ENCODE measurements around the gene CLCN5. TPM values are rescaled to one million over a fixed set of nuclear protein-coding genes. Genes with fewer than 3 reads are reported as not detected.

The CLCN5 gene
- total RNA-seq: 2.6 TPM
- polyA plus RNA-seq: 1.6 TPM
- long read RNA-seq, donor 1: 0 reads
- long read RNA-seq, donor 2, partial matches to known transcripts: 0 of 3 reads
- long read RNA-seq, donor 2, other reads (novel, unspliced or antisense): 0 of 3 reads
- long read RNA-seq, donor 3: 0 reads
- long read RNA-seq, donor 4: 0 reads
- long read RNA-seq, donor 5, partial matches to known transcripts: 0 of 2 reads
- long read RNA-seq, donor 5, other reads (novel, unspliced or antisense): 0 of 2 reads
- long read RNA-seq, donor 6: 0 reads
- long read RNA-seq, donor 7, partial matches to known transcripts: 0 of 1 reads
- long read RNA-seq, donor 7, other reads (novel, unspliced or antisense): 0 of 1 reads
- long read RNA-seq, donor 8: 0 reads
- long read RNA-seq, donor 9: 0 reads
- long read RNA-seq, donor 10: 0 reads

- Histone ChIP-seq H3K27ac (ENCODE audit: low read depth in 1 of 2, low read length in 1 of 2) (peak within 1 kb of the TSS in 1 of 2 donors; percentile 21), H3K4me3 (ENCODE audit: low read length in 2 of 2) (peak within 1 kb of the TSS; percentile 59 to 64), H3K27me3 (ENCODE audit: control insufficient read depth in 2 of 2, insufficient read depth in 1 of 2, low read length in 1 of 2) (peaks cover 0 to 7% of the 10 kb centered on the region in 2 donors), H3K9me3 (ENCODE audit: control insufficient read depth in 2 of 2, insufficient read depth in 1 of 2, low read length in 1 of 2) (no peaks in the 10 kb centered on the region), H3K36me3 (ENCODE audit: control insufficient read depth in 2 of 2, insufficient read depth in 2 of 2, low read length in 1 of 2) (no peaks in the 10 kb centered on the region), H3K4me1 (ENCODE audit: control insufficient read depth in 2 of 2, insufficient read depth in 2 of 2, low read length in 2 of 2) (no peaks in the 10 kb centered on the region)
- peak; percentile 78 to 95 (median 86) for DNase-seq (ENCODE audit: low read depth in 6 of 9, low spot score in 9 of 9)
- under 1% methylated on average over 83 of the region's 83 CpGs for WGBS
Observed at GRCh38 chrX:49922291-49923241, at the start of gene CLCN5. Gene CLCN5, plus strand, starts transcription at chrX:49922596. Its CDS starts 2,703 bp downstream, at chrX:49925299.

GRCh38 chrX:49876750-49877149 is 45.6 kb upstream of the CLCN5 start:
- Histone ChIP-seq H3K9me3 (ENCODE audit: control insufficient read depth in 2 of 2, insufficient read depth in 1 of 2, low read length in 1 of 2) (no peaks in the 10 kb centered on the region), H3K27ac (ENCODE audit: low read depth in 1 of 2, low read length in 1 of 2) (no peak overlapping the region), H3K4me1 (ENCODE audit: control insufficient read depth in 2 of 2, insufficient read depth in 2 of 2, low read length in 2 of 2) (peaks cover 4 to 8% of the 10 kb centered on the region in 2 donors), H3K4me3 (ENCODE audit: low read length in 2 of 2) (no peak overlapping the region), H3K27me3 (ENCODE audit: control insufficient read depth in 2 of 2, insufficient read depth in 1 of 2, low read length in 1 of 2) (no peaks in the 10 kb centered on the region), H3K36me3 (ENCODE audit: control insufficient read depth in 2 of 2, insufficient read depth in 2 of 2, low read length in 1 of 2) (no peaks in the 10 kb centered on the region)
- DNase-seq (ENCODE audit: low read depth in 6 of 9, low spot score in 9 of 9): peak in 6 of 9 donors; percentile 11 to 59 (median 26)
- 5% methylated on average over 3 of the region's 3 CpGs for WGBS

- Histone ChIP-seq H3K4me3 (ENCODE audit: low read length in 2 of 2) (no peak overlapping the region), H3K27me3 (ENCODE audit: control insufficient read depth in 2 of 2, insufficient read depth in 1 of 2, low read length in 1 of 2) (no peaks in the 10 kb centered on the region), H3K4me1 (ENCODE audit: control insufficient read depth in 2 of 2, insufficient read depth in 2 of 2, low read length in 2 of 2) (peaks cover 4 to 8% of the 10 kb centered on the region in 2 donors), H3K9me3 (ENCODE audit: control insufficient read depth in 2 of 2, insufficient read depth in 1 of 2, low read length in 1 of 2) (no peaks in the 10 kb centered on the region), H3K36me3 (ENCODE audit: control insufficient read depth in 2 of 2, insufficient read depth in 2 of 2, low read length in 1 of 2) (no peaks in the 10 kb centered on the region), H3K27ac (ENCODE audit: low read depth in 1 of 2, low read length in 1 of 2) (no peak overlapping the region)
- WGBS: 94% methylated on average over 5 of the region's 5 CpGs
- no peak for DNase-seq (ENCODE audit: low read depth in 6 of 9, low spot score in 9 of 9)
Observed at GRCh38 chrX:49877397-49878101, 44.8 kb upstream of the CLCN5 start.

GRCh38 chrX:49878128-49878833 is 44.1 kb upstream of the CLCN5 start:
- H3K27me3 ChIP-seq (ENCODE audit: control insufficient read depth in 2 of 2, insufficient read depth in 1 of 2, low read length in 1 of 2): no peaks in the 10 kb centered on the region
- H3K36me3 ChIP-seq (ENCODE audit: control insufficient read depth in 2 of 2, insufficient read depth in 2 of 2, low read length in 1 of 2): no peaks in the 10 kb centered on the region
- 61% methylated on average over 28 of the region's 28 CpGs for WGBS
- H3K4me3 ChIP-seq (ENCODE audit: low read length in 2 of 2): peak overlapping the region; percentile 52 to 63
- peak overlapping the region in 1 of 2 donors; percentile 24 for H3K27ac ChIP-seq (ENCODE audit: low read depth in 1 of 2, low read length in 1 of 2)
- H3K4me1 ChIP-seq (ENCODE audit: control insufficient read depth in 2 of 2, insufficient read depth in 2 of 2, low read length in 2 of 2): peaks cover 4 to 8% of the 10 kb centered on the region in 2 donors
- H3K9me3 ChIP-seq (ENCODE audit: control insufficient read depth in 2 of 2, insufficient read depth in 1 of 2, low read length in 1 of 2): no peaks in the 10 kb centered on the region
- no peak for DNase-seq (ENCODE audit: low read depth in 6 of 9, low spot score in 9 of 9)

- H3K4me3 ChIP-seq (ENCODE audit: low read length in 2 of 2): peak within 1 kb of the TSS; percentile 52 to 63
Observed at GRCh38 chrX:49878834-49879655, 43.4 kb upstream of the CLCN5 start, which contains the start of gene USP27X. Gene USP27X, plus strand, starts transcription at chrX:49879484. Its CDS starts 824 bp downstream, at chrX:49880308.

GRCh38 chrX:49879656-49880277 is 42.6 kb upstream of the CLCN5 start:
- 2% methylated on average over 55 of the region's 55 CpGs for WGBS
- H3K9me3 ChIP-seq (ENCODE audit: control insufficient read depth in 2 of 2, insufficient read depth in 1 of 2, low read length in 1 of 2): no peaks in the 10 kb centered on the region
- DNase-seq (ENCODE audit: low read depth in 6 of 9, low spot score in 9 of 9): peak in 2 of 9 donors; percentile 3 to 21
- H3K4me3 ChIP-seq (ENCODE audit: low read length in 2 of 2): peak overlapping the region; percentile 52 to 63
- H3K27ac ChIP-seq (ENCODE audit: low read depth in 1 of 2, low read length in 1 of 2): peak overlapping the region in 1 of 2 donors; percentile 74
- no peaks in the 10 kb centered on the region for H3K36me3 ChIP-seq (ENCODE audit: control insufficient read depth in 2 of 2, insufficient read depth in 2 of 2, low read length in 1 of 2)
- no peaks in the 10 kb centered on the region for H3K27me3 ChIP-seq (ENCODE audit: control insufficient read depth in 2 of 2, insufficient read depth in 1 of 2, low read length in 1 of 2)
- H3K4me1 ChIP-seq (ENCODE audit: control insufficient read depth in 2 of 2, insufficient read depth in 2 of 2, low read length in 2 of 2): peaks cover 4 to 8% of the 10 kb centered on the region in 2 donors

More at GRCh38 chrX:49878834-49879655, 43.4 kb upstream of the CLCN5 start, which contains the start of gene USP27X:
- under 1% methylated on average over 60 of the region's 60 CpGs for WGBS
- Histone ChIP-seq H3K27ac (ENCODE audit: low read depth in 1 of 2, low read length in 1 of 2) (peak within 1 kb of the TSS; percentile 24 to 74), H3K4me1 (ENCODE audit: control insufficient read depth in 2 of 2, insufficient read depth in 2 of 2, low read length in 2 of 2) (peaks cover 4 to 8% of the 10 kb centered on the region in 2 donors), H3K27me3 (ENCODE audit: control insufficient read depth in 2 of 2, insufficient read depth in 1 of 2, low read length in 1 of 2) (no peaks in the 10 kb centered on the region), H3K36me3 (ENCODE audit: control insufficient read depth in 2 of 2, insufficient read depth in 2 of 2, low read length in 1 of 2) (no peaks in the 10 kb centered on the region), H3K9me3 (ENCODE audit: control insufficient read depth in 2 of 2, insufficient read depth in 1 of 2, low read length in 1 of 2) (no peaks in the 10 kb centered on the region)
- DNase-seq (ENCODE audit: low read depth in 6 of 9, low spot score in 9 of 9): peak in 8 of 9 donors; percentile 33 to 77 (median 53)

- no peak overlapping the region for H3K4me3 ChIP-seq (ENCODE audit: low read length in 2 of 2)
- no peaks in the 10 kb centered on the region for H3K36me3 ChIP-seq (ENCODE audit: control insufficient read depth in 2 of 2, insufficient read depth in 2 of 2, low read length in 1 of 2)
- no peak overlapping the region for H3K27ac ChIP-seq (ENCODE audit: low read depth in 1 of 2, low read length in 1 of 2)
- no peak for DNase-seq (ENCODE audit: low read depth in 6 of 9, low spot score in 9 of 9)
- H3K9me3 ChIP-seq (ENCODE audit: control insufficient read depth in 2 of 2, insufficient read depth in 1 of 2, low read length in 1 of 2): no peaks in the 10 kb centered on the region
- H3K4me1 ChIP-seq (ENCODE audit: control insufficient read depth in 2 of 2, insufficient read depth in 2 of 2, low read length in 2 of 2): peaks cover 4 to 8% of the 10 kb centered on the region in 2 donors
- H3K27me3 ChIP-seq (ENCODE audit: control insufficient read depth in 2 of 2, insufficient read depth in 1 of 2, low read length in 1 of 2): no peaks in the 10 kb centered on the region
- 92% methylated on average over 12 of the region's 12 CpGs for WGBS
Observed at GRCh38 chrX:49880668-49881067, 41.7 kb upstream of the CLCN5 start.
